Calu3 (cell line): ENCODE data around the gene KLHL6. TPM values are rescaled to one million over a fixed set of nuclear protein-coding genes. Genes with fewer than 3 reads are reported as not detected.

ENCODE experiments used
- BruUV-seq: library from RNA; stranded (reverse); fragments of 400-500 nt; replicated peaks from 2 replicates; lab custom pipeline; 2021; lab: Mats Ljungman, UMichigan
- CTCF ChIA-PET: fragments of 300-600 bp; sonication (Branson Sonifier 250); formaldehyde crosslinking; loops from one replicate; lab custom pipeline; 2022; ENCODE audit warnings: antibody characterized with exemption; lab: Charles Lee
- DNase-seq: peaks from one replicate; pipeline ENCODE4 v3.0.0; 2022
- H3K27ac Mint-ChIP-seq: one replicate; pipeline ENCODE4 v1.8.0; 2022; ENCODE audit warnings: mixed read lengths; ENCODE audit not compliant: unreplicated experiment
- H3K27me3 Mint-ChIP-seq: one replicate; pipeline ENCODE4 v1.8.0; 2022; ENCODE audit warnings: mixed read lengths; ENCODE audit not compliant: unreplicated experiment
- H3K36me3 Mint-ChIP-seq: one replicate; pipeline ENCODE4 v1.8.0; 2022; ENCODE audit warnings: mild to moderate bottlenecking, moderate library complexity, mixed read lengths; ENCODE audit not compliant: insufficient read depth, unreplicated experiment
- H3K4me1 Mint-ChIP-seq: one replicate; pipeline ENCODE4 v1.8.0; 2022; ENCODE audit warnings: mild to moderate bottlenecking, low read depth, mixed read lengths; ENCODE audit not compliant: unreplicated experiment
- H3K4me3 Mint-ChIP-seq: one replicate; pipeline ENCODE4 v1.8.0; 2022; ENCODE audit warnings: mild to moderate bottlenecking, low read depth, moderate library complexity, mixed read lengths; ENCODE audit not compliant: unreplicated experiment
- H3K9me3 Mint-ChIP-seq: one replicate; pipeline ENCODE4 v1.8.0; 2022; ENCODE audit warnings: low read depth, mixed read lengths; ENCODE audit not compliant: unreplicated experiment
- CTCF ChIP-seq: fragments of 200-600 bp; IDR thresholded peaks from one replicate; pipeline ENCODE4 v1.8.0; 2022; ENCODE audit warnings: antibody characterized with exemption; ENCODE audit not compliant: unreplicated experiment
- intact Hi-C: fragments of 100-400 bp; cut with micrococcal nuclease; formaldehyde crosslinking; loops from one replicate; pipeline ENCODE4 v1.10.0; 2022; ENCODE audit not compliant: unreplicated experiment
- total RNA-seq: library from RNA; stranded (reverse); gene quantifications from 2 replicates; pipeline ENCODE4 v1.2.3, GENCODE V29; 2022

Gene KLHL6
- total RNA-seq, 1 experiment from 2014 or later: not detected

- BruUV-seq: no TSS peak
- Mint-ChIP-seq H3K27me3 (peaks cover 36% of the 10 kb centered on the region), H3K4me3 (no peak overlapping the region), H3K27ac (no peak overlapping the region), H3K9me3 (no peaks in the 10 kb centered on the region), H3K4me1 (no peaks in the 10 kb centered on the region), H3K36me3 (no peaks in the 10 kb centered on the region)
- TF ChIP-seq CTCF: no peak
- DNase-seq: no peak
- intact Hi-C loops: no loop called here
- CTCF ChIA-PET: no interaction called here
Measured at GRCh38 chr3:183507551-183507950, 48.0 kb downstream of the KLHL6 start.

- intact Hi-C loops: no loop called here
- no peak for DNase-seq
- CTCF ChIA-PET: interaction anchor here (0.5 kb wide), 1 partner anchor 1899 kb away, joined by 3 read pairs; no protein-coding TSS in a partner anchor
- H3K4me1 Mint-ChIP-seq: no peaks in the 10 kb centered on the region
- H3K27me3 Mint-ChIP-seq: peaks cover 43% of the 10 kb centered on the region
- BruUV-seq: no TSS peak
- H3K9me3 Mint-ChIP-seq: no peaks in the 10 kb centered on the region
- no peak for TF ChIP-seq CTCF
- H3K36me3 Mint-ChIP-seq: no peaks in the 10 kb centered on the region
- H3K4me3 Mint-ChIP-seq: no peak overlapping the region
- no peak overlapping the region for H3K27ac Mint-ChIP-seq
Measured at GRCh38 chr3:183506674-183507320, 48.7 kb downstream of the KLHL6 start.

- H3K4me3 Mint-ChIP-seq: no peak overlapping the region
- BruUV-seq: no TSS peak
- H3K9me3 Mint-ChIP-seq: no peaks in the 10 kb centered on the region
- H3K27me3 Mint-ChIP-seq: peaks cover 61% of the 10 kb centered on the region
- no peak for TF ChIP-seq CTCF
- CTCF ChIA-PET: interaction anchor here (0.5 to 0.6 kb wide), 2 partner anchors 195 to 574 kb away, joined by 4 to 5 read pairs; no protein-coding TSS in a partner anchor
- peaks cover 6% of the 10 kb centered on the region for H3K4me1 Mint-ChIP-seq
- intact Hi-C loops: no loop called here
- H3K36me3 Mint-ChIP-seq: no peaks in the 10 kb centered on the region
- H3K27ac Mint-ChIP-seq: no peak overlapping the region
- DNase-seq: no peak
Measured at GRCh38 chr3:183504597-183504996, 50.9 kb downstream of the KLHL6 start.

- H3K4me1 Mint-ChIP-seq: peaks cover 6% of the 10 kb centered on the region
- no TSS peak for BruUV-seq
- no peak overlapping the region for H3K27ac Mint-ChIP-seq
- no peak for DNase-seq
- no peaks in the 10 kb centered on the region for H3K36me3 Mint-ChIP-seq
- peaks cover 54% of the 10 kb centered on the region for H3K27me3 Mint-ChIP-seq
- intact Hi-C loops: no loop called here
- H3K9me3 Mint-ChIP-seq: no peaks in the 10 kb centered on the region
- H3K4me3 Mint-ChIP-seq: no peak overlapping the region
- no peak for TF ChIP-seq CTCF
- CTCF ChIA-PET: no interaction called here
Measured at GRCh38 chr3:183503746-183504145, 51.8 kb downstream of the KLHL6 start.
